NCI-H2081 treated with DMSO at 0.1 percent for 48 hours (cell line): ENCODE results near the gene CEACAM19.
"Not testable (repeated sequence)": the region's sequence is repeated elsewhere in the genome, so short reads cannot be mapped to it uniquely, and the experiment has no call there.

Experiments used
- DNase-seq: peaks from one replicate; lab custom pipeline; 2025; lab: John Stamatoyannopoulos, UW

CEACAM19 gene

DNA sequence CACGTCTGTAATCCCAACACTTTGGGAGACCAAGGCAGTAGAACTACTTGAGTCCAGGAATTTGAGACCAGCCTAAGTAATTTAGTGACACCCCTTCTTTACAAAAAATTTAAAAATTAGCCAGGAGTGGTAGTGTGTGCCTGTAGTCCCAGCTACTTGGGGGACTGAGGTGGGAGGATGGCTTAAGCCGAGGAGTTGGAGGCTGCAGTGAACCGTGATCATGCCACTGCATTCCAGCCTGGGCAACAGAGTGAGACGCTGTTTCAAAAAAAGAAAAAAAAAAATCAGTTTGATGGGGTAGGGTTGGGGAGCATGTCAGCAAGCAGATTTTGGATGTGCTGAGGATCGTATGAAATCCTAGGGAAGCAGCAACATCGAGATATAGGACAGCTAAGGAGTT lies 4.2 kb downstream of the CEACAM19 start:
- DNase-seq: no peak

DNA sequence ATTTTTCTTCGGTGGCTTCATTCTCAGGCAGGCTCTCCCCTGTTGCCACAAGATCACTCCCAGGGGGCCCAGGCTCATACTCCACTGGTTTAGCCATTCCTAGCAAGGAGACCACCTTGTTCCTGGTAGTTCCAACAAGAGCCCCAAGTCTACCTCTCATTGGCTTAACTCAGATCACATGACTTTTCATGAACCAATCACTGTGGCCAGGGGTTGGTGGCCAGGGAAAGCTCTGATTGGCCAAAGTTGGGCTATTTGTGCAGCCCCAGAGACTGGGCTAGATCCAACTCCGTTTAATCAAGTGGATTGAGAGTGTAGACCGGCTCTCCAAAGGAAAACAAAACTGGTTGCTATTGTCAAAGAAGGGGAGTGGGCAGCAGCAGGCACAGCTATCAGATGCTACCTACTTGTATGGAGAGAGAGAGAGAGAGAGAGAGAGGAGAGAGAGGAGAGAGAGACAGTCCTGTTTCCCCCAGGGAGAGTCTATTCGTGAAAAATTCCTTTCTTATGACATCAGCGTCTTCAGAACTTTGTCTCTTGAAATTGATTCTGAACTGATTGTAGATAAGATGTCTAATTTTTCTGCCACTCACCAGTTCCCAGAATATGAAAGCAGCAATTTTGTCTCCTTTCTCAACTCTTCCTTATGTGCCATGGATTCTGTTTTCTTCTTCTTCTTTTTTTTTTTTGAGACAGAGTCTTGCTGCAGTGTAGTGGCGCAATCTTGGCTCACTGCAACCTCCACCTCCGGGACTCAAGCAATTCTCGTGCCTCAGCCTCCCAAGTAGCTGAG lies 5.9 kb downstream of the CEACAM19 start:
- DNase-seq: no peak

DNA sequence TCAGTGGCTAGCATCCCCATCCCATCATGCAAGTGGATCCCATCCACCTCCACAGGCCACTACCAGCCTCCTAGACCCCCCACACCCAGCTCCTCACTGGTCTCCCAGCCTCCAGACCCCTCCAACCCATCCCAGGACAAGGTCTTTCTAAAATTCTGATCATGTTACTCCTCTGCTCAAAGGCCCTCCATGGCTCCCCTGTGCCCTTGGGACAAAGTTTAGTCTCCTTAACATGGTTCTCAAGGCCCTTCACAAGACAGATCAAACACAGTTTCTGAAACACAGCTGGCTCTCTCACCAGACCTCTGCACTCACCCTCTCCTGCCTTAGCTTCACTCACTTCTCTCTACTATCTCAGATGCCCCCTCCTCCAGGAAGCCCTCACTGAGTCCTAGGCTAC lies 9.3 kb downstream of the CEACAM19 start:
- no peak for DNase-seq

DNA sequence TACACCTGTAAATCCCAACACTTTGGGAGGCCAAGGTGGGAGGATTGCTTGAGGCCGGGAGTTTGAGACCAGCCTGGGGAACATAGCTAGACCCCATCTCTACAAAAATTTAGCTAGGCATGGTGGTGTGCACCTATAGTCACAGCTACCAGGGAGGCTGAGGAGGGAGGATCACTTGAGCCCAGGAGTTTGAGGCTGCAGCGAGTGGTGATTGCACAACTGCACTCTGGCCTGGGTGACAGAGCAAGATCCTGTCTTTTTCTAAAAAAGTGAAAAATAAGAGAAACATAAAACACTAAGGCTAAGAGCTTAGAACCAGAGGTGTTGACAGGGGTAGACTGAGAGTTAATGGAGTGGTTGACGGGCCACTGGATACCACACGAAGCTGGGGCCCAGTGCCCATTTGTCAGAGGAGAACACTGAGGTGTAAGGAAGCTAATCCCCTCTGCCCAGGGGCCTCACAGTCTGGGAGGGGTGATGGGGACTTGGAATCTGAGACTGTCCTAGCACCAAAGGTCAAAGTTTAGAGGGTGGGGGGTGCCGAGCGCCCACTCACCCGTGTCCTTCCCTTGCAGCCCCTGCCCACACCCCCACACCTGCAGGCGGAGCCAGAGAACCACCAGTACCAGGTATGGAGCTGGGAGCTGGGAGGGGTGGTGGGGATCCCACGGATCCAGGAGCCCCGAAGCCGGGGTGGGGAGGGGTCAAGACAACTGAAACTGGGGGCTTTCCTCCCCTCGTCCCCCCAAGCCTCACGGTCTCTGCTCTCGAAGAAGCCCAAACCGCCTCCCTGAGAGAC lies 10.9 kb downstream of the CEACAM19 start:
- no peak for DNase-seq

DNA sequence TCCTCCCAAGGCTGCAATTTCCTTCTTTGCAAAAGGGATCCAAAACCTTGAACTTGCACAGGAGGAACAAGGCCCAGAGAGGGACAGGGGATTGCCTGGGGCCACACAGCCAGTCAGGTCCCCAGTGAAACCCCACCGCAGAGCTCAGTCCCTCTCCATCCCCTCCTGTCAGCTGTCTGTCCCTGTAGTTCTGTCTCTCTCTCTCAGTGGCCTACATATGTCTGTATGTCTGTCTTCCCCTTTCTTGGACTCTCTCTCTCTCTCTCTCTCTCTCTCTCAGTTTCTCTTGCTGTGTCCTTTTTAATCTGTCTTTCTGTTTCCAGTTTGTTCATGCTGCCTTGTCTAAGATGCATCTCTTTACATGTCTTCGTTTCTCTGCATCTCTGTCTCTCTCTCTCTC lies 11.5 kb downstream of the CEACAM19 start:
- no peak for DNase-seq

DNA sequence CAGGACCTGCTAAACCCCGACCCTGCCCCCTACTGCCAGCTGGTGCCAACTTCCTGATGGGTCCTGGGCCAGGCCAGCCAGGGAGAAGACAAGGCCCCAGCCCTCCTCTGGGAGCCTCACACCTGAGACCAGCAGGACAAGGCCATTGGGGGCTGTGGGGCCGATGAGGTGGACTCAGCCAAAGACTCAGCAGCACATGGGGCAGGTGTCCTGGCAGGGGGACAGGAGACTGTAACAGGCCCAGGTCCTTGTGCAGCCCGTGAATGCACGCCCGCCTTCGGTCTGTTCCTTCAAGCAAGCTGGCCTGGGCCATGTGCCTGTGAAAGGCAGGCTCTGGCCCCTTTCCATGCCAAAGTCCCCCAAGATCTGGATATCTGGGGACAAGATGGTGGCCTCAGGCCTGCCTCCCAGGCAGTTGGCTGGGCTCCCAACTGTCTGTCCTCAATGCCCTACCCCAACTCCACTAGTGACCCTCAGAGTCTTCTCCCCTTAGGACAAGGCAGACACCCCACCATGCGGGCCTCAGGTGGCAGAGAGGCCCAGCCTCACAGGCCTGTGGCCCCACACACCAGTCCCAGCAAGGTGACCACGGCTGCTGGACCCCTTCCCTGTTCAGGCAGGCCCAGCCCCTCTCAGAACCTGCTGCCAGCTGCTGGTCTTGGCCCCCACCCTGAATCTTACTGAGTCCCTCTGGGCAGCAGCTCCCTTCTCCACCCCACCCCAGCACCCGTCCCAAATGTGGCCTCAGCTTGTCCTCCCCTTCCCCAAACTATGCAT lies 12.3 kb downstream of the CEACAM19 start:
- no peak for DNase-seq

DNA sequence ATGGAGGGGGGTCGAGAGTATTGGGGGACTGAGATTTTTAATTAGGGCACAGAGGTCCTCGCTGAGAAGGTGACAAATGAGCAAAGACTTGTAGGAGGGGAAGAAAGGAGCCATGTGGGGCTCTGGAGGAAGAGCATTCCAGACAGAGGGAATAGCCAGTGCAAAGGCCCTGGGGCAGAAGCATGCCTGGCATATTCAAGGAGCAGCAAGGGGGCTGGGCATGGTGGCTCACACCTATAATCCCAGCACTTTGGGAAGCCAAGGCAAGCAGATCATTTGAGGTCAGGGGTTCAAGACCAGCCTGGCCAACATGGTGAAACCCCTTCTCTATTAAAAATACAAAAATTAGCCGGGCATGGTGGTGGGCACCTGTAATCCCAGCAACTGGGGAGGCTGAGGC lies 13.1 kb downstream of the CEACAM19 start:
- not testable (repeated sequence) for DNase-seq

DNA sequence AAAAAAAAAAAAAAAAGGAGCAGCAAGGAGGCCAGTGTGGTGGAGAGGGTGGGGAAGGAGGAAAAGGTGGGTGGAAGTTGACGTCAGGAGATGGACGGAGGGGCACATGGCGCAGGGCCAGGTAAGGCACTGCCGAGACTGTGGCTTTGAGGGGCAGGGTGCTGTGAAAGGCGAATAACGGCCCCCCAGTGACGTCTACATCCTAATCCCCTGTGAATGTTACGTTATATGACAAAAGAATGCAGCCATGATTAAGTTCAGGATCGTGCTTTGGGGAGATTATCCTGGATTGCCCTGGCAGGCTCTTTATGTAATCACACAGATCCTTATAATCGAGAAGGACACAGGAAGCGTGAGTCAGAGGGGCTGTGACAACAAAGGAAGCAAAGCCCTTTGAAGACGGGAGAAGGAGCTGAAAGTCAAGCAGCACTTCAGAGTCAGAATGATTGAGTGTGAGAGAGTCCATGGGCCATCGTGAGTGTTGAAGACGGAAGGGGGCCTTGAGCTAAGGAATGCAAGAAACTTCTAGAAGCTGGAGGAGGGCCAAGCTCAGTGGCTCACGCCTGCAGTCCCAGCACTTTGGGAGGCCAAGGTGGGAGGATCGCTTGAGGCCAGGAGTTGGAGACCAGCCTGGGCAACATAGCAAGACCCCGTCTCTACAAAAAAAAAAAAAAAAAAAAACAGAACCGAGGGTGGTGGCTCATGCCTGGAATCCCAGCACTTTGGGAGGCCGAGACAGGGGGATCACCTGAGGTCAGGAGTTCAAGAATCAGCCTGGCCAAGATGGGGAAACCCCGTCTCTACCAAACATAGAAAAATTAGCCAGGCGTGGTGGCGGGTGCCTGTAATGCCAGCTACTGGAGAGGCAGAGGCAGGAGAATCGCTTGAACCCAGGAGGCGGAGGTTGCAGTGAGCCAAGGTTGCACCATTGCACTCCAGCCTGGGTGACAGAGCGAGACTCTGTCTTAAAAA lies 13.9 kb downstream of the CEACAM19 start:
- DNase-seq: no peak

DNA sequence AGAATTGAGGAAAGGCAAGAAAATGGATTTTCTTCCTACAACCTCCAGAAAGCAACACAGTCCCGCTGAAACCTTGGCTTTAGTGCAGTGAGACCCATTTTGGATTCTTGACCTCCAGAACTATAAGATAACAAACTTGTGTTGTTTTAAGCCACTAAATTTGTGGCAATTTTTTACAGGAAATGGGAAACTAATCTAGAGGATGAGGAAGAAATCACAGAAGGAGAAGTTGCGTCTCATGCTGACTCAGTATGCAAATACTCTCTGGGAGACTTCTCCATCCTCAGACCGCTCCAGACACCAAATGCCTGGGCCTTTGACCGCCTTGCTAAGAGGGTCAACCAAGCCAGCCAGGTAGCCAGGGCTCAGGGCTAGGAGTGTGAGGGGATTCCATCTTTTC lies 14.6 kb downstream of the CEACAM19 start:
- DNase-seq: no peak

DNA sequence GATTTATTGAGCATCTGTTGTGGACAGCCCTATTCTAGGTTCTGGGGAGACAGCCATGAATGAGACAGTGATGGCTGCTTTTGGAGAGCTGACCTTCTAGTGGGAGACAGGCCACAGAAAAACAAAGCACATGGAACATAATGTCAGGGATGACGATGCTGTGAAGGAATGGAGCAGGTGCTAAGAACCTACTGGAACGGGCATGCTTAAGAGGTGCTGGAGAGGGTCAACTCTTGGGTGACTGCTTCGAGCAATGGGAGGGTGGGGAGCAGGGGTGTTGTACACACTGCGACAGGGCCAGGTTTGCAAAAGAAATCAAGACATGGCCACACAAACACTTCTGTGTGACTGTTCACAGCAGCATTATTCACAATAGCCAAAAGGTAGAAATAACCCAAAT lies 15.6 kb downstream of the CEACAM19 start:
- no peak for DNase-seq

DNA sequence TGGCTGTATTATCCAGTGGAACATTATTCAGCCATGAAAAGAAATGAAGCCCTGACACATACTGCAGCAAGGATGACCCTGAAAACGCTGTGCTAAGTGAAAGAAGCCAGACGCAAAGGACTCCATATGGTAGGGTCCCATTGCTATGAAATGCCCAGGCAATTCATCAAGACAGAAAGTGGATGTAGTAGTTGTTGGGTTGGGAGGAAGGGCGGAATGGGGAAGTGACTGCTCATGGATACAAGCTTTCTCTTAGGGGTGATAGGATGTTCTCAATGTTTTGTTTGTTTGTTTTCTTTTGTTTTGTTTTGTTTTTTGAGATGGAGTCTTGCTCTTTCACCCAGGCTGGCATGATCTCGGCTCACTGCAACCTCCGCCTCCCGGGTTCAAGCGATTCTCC lies 16.6 kb downstream of the CEACAM19 start:
- no peak for DNase-seq

DNA sequence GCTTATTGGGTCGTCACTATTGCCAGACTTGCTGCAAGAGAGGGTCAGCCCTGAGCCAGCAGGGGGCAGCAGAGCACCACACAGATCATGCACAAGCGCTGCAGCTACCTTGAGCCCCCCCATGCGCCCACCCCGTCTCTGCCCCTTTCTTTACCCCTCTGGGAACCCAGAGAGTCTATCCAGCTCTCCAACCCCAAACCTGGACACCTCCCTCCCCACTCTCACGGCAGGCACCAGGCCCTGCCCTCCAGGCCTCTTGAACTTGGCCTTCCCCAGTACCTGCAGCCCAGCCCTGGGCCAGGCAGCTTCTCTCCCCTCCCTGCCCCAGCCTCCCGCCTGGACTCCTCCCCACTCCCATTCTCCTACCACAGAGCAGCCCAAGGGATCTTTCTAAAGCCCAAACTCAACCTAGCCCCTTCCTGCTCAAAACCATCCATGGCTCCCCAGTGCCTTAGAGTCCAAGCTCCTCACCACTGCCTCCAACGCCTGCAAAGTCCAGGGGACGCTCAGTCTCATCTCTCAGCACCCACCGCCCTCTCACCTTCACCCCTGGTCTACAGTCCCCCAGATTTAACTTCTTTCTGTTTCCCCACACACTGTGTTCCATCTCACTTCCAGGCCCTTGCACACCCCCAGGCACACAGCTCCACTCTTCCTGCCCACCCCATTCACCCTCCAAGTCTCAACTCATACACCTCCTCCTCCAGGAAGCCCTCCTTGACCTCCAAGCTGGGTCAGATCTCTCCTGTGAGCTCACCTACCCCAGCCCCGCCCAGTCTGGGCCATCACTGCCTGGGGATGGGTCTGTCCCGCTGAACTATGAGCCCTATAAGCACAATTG lies 18.2 kb downstream of the CEACAM19 start:
- no peak for DNase-seq

DNA sequence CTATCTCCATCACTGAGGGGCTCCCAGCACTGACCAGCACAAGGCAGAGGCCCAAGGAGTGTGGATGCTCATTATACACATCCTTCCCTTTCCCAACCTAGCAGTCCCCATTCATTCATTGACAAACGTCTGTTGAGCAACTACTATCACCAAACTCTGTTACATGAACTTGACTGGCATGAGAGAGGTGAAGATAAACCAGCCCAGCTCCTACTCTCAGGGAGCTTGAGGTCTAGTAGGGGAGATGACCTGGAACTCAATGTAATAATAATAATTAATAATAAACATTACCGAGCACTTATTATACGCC lies 18.8 kb downstream of the CEACAM19 start:
- DNase-seq: no peak

DNA sequence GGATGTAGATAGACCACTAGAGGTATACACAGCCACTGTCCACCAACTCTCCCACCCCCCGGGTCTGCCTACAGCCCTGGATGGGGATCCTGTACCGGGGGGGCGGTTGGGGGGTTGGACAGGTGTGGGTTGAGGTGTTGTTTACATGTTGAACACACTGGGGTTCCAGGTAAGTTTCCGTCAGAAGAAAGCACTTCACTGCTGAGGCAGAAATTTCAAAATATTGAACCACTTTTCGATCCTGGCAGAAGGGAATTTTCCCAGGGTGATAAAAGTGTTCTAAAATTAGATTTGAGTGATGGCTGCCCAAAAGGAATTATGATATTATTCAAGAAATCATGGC lies 21.1 kb downstream of the CEACAM19 start:
- DNase-seq: no peak

DNA sequence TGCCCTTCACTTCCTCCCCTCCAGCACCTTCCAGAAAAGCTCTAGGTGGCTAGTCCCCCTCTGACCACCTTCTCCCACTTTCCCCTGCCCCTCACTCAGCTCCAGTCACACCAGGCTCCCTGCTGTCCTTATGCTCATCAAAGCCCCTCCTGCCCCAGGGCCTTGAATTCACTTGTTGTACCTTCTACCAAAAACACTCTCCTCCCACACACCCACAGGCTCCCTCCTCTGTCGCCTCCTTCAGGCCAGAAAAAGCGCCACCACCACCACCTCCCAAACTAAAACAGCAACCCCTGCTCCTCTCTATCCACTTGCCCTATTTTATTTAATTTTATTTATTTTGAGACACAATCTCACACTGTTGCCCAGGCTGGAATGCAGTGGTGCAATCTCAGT lies 22.9 kb downstream of the CEACAM19 start:
- no peak for DNase-seq

DNA sequence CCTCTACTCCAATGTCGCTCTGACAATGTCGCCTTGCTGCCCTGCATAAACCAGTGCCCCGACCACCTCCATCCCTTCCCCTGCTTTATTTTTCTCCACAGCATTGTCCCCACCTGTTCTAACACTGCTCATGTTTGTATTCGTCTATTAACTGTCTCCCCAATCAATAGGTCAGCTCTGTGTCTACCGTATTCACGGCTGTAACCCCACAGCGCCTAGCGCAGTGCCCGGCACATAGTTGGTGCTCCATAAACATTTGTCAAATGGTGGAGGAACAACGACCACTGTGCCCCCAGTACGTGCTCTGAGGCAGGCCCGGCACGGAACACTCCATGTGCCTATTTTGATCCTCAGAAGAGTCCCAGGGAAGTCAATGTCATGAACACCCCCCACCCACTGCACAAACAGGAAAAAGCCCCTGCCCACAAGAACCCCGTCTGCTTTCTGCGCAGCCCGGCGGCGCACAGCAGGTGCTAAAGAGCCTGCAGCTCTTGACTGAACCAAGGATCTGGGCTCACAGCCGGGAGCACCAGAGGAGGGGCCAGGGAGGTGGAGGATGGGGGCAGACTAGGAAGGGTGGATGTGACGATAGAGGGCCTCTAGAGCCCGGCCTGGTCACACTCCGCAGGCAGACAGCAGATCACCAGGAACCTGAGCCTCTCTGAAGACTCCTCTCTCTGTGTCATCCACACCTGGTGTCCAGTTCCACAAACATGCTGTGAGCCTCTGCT lies 25.8 kb downstream of the CEACAM19 start:
- no peak for DNase-seq

DNA sequence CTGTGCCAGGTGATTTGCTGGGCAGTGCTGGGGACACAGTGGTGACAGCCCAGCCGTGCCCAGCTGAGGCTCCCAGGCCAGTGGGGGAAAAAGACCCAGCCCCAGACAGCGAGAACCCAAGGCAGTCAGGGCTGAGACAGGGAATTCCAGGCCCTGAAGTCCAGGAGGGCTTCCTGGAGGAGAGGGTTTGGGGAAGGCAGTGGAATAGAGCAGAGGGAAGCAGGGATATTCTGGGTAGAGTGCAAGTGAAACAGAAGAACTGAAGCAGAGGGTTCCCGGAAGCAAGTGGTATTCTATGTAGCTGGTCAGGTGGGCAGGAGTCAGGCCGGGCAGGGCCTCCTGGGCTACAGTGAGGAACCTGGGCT lies 26.4 kb downstream of the CEACAM19 start:
- DNase-seq: no peak

DNA sequence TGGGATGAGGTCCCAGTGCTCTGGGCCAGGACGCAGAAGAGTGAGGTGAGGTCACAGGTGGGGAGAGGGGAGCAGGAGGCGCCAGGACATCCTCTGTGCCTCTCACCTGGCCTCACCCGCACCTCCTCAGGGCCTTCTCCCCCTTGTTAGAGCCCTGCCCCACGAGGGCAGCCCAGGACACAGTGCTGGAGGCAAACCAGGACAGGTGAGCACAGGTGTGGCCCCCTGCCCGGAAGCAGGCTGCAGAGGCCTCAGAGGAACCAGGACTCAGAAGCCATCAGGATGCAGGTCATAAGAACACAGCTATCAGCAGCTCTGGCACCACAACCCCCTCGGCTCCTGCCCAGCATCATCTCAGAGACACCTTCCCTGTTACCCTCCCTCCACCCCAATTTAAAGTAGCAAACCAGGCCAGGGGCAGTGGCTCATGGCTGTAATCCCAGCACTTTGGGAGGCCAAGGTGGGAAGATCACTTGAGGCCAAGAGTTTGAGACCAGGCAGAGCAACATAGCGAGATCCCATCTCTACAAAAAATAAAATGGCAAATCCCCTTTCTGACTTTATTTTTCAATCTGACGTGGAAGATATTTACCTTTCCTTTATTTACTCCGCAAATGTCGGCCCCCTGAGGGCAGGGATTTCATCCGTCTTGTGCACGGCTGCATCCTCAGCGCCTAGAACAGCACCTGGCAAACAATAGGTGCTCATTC lies 27.4 kb downstream of the CEACAM19 start, which contains the start of gene CEACAM16:
Gene CEACAM16, plus strand, starts transcription at position 660 of the 710 bp plus-strand sequence. CDS start 2,306 bp downstream, outside the sequence.
- DNase-seq: no peak

DNA sequence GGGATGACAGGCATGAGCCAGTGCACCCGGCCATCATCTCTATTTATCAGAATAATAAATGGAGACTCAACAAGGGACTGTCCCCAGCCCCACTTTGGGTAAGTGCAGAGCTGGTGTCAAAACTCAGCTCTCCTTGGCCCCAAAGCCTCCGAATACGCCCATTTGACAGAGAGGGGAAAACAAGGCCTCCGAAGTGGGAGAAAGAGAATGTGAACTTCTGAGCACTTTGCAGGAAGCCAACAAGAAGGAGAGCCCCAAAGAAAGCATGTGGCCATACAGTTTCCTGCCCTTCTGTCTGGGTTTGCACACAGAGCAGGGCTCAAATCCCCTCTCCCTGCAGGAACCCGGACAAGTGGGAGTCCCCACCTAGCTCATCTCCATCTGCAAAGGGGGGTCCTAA lies 29.3 kb downstream of the CEACAM19 start:
- DNase-seq: no peak
